HG02970 (cell line): Measurements from ENCODE around the gene UBL4A.

Experiments used
- ATAC-seq: cut with Tn5 transposase; IDR thresholded peaks from one replicate; pipeline ENCODE4 v1.9.1; 2021; ENCODE audit warnings: mild to moderate bottlenecking, moderate library complexity, moderate number of reproducible peaks; ENCODE audit not compliant: unreplicated experiment, low FRiP score

Gene UBL4A

DNA sequence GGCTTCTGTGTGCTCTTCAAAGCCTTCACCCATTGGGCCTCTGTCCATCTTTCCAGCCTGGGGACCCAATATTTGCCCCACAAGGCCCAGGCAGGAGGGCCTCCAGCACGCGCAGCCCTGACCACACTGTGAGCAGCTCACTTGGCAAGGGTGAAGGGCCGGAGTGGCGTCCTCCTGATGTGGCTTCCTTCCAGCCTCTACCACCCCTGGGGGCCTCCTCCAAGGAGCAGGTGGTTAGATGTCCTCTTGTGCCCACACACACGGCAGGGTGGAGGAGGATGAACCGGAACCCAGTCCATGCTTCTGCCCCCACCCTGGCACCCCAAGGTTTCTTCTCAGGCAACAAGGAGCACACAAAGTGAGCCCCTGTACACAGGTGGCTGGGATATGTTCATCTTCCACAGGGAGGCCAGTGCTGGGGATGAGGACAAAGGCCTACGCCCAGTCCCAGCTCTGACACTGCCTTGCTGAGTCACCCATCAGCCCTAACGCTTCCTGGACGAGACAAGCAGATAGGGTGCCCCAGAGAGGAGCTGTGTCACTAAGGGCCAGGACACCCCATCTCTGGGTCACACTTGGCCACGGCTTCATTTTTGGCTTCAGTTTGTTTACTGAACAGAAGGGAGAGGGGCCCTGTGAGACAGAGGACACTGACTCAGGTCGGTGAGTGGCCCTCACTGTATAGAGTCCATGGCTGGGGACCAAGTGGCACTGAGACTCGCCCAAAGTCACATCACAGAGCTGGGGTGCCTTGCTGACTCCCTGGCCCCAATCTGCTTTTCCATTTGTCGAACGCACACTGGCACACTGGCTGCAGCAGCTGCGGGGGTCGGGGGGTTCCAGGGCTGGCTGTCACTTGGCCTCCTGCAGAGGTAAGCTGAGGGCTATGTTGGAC, 1.9 kb downstream of the UBL4A start:
- no peak for ATAC-seq

DNA sequence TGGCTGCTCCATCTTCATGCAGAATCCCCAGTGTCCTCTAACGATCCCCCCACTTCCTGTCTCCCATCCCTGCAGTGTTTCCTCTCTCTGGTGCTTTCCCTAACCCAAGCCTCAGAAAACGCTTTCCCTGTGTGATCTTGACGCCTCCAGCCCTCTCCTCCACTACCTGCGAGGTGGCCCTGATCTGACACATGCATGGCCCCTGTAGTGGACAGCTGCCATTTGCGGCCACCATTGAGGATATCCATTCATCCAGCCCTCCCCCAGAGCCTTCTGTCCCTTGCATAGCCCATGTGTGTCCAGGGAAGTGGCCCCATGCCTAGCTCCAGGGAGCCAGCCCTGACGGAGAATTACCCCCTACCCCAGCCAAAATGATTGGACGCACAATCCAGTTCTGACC, 3.1 kb downstream of the UBL4A start:
- no peak for ATAC-seq

- no peak for ATAC-seq
Measured at GRCh38 chrX:154482786-154483185, 3.6 kb downstream of the UBL4A start.

DNA sequence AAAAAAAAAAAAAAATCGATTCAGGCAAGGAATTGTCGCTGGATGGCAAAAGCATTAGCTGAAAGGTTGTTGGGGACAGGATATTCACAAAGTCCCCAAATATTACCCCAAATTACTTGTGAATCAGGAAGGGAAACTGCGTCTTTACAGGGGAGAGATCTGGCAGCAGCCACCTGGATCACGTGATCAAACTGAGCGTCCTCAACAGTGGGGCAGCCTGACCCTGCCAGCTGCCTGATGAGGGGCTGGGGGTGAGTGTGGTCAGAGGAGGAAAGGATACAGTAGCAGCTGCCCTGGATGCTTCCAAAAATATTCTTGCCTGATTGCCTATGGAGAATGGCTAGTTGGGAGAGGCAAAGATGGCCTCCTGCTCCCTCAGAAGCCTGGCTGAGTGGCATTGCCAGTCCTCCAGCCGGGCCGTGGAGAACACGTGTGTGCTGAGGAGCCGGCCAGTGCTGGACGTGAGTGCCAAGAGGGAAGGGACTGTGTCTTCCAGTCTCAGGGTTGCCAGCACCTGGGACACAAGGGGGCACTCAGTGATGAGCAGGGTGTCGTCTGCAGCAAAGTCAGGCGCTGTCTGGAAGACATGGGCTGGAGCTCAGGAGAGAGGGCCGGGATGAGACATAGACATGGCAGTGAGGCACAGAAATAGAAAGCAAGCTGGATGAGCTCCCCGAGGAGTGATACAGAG, 4.4 kb downstream of the UBL4A start:
- ATAC-seq: no peak

DNA sequence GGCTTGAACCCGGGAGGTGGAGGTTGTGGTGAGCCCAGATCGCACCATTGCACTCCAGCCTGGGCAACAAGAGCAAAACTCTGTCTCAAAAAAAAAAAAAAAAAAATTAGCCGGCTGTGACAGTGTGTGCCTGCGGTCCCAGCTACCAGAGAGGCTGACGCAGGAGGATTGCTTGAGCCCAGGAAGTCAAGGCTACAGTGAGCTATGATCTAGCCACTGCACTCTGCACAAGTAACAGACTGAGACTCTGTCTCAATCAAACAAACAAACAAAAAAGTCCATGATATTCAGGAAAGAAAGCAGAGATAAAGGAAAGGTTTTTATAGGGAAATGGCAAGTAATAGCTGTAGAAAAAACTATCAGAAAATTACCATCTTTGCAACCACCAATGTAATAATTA, 5.2 kb downstream of the UBL4A start:
- no peak for ATAC-seq

GRCh38 chrX:154478728-154479622, 7.4 kb downstream of the UBL4A start, which contains the start of gene LAGE3:
Gene LAGE3, minus strand, starts transcription at chrX:154479281. Its CDS starts 366 bp downstream, at chrX:154478915.
- ATAC-seq: peak; percentile 74

DNA sequence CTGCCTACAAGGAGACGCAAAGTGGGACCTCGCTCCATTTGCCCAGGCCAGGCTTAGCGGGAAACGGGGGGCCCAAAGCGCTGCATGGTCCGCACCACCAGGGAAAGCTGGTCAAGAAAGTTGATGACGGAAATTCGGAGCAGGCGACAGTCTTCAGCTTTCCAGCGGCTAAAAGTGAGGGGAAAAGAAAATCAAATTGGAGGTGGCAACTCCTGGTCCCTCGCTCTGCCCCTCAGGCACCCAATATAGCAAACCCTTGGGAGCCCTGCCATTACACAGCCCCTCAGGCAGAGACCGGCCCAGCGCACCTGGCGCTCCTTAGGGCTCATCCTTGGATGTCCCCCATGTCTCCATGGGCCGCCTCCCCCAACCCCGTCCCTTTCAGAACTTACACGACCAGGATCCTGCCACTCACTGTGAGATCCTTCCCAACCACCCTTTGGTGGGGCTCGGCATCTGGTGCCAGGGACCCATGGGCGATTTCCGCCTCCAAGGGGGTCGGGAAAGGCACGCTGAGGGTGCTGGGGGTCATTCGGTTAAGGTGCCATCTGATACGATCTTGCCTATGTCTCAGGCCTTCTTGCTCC, 8.4 kb downstream of the UBL4A start:
- ATAC-seq: no peak

DNA sequence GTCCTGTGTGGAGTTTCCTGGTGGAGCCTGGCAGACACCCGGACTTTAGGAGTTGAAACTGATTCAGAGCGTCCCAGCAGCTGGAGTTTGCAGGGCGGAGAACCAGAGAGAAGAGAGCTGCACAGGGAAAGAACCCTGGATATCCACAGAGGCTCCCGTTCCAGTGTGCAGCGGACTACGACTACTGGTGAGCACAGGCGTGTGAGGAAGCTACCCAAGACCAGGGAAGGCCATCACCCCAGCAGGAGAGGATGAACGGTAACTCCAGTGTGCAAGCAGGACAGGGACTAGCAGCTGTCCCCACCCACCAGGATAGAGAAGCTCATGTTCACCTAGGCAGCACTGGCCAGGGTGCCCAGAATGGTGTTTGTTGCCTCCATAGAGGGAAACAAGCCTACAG, 9.6 kb downstream of the UBL4A start:
- ATAC-seq: no peak

GRCh38 chrX:154473683-154474082, 12.7 kb downstream of the UBL4A start:
- no peak for ATAC-seq

DNA sequence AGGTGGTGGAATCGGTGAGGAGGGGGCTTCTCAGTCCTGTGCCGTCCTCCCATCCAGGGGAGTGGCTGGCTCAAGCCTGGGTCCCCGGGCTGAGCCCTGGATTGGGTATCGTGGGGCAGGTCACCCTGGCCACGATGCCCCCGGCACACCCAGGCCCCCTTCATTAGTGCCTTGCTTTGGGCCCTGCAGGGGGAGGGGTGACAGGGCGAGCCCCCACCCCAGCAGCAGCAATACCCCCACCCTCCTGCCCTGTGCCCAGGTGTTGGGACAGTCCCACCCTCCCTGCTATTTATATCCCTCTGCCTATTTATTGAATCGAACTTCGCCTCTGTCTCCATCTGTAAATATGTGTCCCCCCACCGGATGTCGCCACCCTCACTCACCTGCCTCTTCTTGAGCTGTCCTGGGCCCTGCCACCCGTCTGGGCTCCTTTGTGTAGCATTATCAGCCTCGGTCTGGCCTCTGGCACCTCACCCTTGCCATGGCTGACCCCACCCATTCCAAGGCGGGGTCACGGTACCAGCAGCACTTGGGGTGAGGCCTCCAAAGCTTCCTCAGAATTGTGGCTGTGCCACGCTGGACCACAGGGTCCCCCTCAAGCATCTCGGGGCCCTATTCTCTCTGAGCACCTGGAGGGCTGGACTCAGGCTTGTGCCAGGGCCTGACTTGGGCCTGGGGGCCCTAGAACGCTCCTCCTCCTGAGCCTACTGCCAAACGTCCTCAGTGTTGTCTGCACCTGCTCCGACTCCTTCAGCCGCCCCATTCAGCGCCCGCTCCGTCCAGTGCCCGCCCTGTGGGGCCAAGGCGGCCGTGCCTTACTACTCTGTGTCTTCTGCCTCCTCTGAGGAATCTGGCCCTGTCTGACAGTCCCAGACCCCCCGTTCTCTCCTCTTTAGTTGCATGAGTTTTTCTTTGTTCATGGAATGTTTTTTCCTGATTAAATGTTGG, 13.5 kb downstream of the UBL4A start:
- no peak for ATAC-seq

DNA sequence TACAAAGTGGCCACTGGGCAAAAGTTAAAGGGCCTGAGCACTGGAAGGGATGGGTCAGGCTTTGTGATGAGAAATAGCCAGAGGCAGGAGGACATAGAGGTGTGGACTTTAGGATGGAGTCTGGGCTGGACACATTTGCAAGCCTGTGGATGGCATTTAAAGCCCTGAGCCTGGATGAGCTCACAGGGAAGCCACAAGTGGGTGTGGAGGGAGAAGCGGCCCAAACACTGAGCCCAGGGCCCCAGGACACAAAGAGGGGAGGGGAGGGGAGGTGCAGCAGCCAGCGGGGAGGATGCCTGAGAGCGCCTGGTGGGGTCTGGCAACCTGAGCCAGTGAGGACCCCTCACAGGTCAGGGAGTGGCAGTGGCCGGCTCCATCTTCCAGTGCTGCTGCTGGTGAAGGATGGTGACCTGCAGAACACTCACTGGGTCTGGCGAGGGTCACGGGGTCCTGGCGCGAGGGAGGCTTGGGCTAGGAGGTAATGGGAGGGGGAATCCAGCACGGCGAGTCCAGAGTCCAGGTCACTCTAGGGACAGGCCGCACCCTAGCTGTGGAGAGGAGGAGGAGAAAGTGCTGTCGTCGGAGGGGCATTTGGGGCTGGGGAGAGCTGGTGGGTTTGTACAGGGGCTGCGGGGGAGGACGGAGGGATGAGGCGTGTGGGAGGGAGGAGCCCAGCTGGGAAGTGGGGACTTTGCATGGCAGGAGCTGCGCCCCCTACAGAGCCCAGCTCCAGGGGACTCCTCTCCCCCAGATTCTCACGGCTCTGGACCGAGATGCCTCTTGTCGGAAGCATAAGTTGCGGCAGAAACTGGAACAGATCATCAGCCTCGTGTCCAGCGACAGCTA, 14.4 kb downstream of the UBL4A start:
- no peak for ATAC-seq

- ATAC-seq: no peak
Measured at GRCh38 chrX:154470914-154471568, 15.4 kb downstream of the UBL4A start.

- ATAC-seq: no peak
Measured at GRCh38 chrX:154470434-154470833, 16.0 kb downstream of the UBL4A start.

- no peak for ATAC-seq
Measured at GRCh38 chrX:154469880-154470279, 16.5 kb downstream of the UBL4A start.

DNA sequence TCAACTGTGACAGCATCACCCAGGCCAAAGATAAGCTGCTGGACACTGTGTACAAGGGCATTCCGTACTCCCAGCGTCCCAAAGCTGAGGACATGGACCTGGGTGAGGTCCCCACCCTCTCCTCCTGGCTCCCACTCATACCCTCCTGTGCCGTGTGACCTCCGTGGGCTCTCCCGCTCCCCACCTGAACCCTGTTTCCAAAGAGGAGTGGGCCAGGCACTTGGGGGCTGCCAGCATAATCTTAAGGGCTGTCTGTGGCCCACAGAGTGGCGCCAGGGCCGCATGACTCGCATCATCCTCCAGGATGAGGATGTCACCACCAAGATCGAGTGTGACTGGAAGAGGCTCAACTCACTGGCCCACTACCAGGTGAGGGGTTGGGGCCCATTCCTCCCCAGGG, 17.3 kb downstream of the UBL4A start:
- no peak for ATAC-seq

DNA sequence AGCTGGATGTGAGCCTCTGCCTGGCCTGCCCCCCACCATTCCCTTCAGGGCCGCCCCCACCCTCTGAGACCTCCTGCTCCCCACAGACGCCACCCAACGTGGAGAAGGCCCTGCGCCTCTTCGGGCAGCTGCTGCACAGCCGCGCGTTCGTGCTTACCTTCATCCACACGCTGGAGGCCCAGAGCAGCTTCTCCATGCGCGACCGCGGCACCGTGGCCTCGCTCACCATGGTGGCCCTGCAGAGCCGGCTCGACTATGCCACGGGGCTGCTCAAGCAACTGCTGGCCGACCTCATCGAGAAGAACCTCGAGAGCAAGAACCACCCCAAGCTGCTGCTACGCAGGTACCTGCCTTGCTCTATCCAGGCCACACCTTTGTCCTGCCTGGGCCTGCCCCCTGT, 18.2 kb downstream of the UBL4A start:
- ATAC-seq: no peak

DNA sequence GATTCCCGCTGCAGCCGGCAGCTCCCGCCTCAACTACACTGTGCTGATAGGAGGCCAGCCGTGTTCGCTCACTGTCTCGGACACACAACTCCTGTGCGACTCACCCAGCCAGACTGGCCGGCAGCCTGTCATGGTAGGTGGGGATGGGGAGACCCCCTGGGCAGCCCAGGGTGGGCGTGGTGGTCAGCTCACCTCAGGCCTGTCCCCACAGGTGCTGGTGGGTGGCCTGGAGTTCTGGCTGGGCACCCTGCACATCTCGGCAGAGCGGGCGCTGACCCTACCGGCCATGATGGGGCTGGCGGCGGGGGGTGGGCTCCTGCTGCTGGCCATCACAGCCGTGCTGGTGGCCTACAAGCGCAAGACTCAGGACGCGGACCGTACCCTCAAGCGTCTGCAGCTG, 18.9 kb downstream of the UBL4A start:
- ATAC-seq: no peak

DNA sequence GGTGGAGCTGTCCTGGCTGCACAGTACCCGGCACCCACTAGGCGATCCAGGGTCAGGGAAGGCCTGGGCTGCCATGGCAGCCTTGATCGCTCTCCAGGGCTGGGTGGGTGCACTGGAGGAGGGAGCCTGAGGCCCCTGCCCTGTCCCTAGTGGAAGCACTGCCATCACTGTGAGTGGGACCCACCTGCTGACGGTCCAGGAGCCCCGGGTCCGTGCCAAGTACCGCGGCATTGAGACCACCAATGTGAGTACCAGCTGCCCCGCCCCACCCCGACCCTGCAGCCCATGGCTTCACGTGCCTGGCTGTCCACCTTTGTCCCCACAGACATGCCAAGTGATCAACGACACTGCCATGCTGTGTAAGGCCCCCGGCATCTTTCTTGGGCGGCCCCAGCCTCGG, 19.5 kb downstream of the UBL4A start:
- no peak for ATAC-seq
